GM12878 (cell line): Measurements from ENCODE around the gene RNASEH2A. TPM values are rescaled to one million over a fixed set of nuclear protein-coding genes. Genes with fewer than 3 reads are reported as not detected.

Experiments used
- ATAC-seq: fragments of 200-7000 bp; cut with Tn5 transposase; 3 replicates; pipeline ENCODE4 v1.9.1; 2020; ENCODE audit warnings: mild to moderate bottlenecking, moderate library complexity
- BruUV-seq: library from RNA; stranded (reverse); fragments of 400-500 nt; replicated peaks from 2 replicates; lab custom pipeline; 2021; lab: Mats Ljungman, UMichigan
- CTCF ChIA-PET: fragments of 300-600 bp; sonication (Branson Sonifier 250); formaldehyde crosslinking; extraction: SDS; loops from one replicate; lab custom pipeline; 2021; ENCODE audit warnings: inconsistent platforms; lab: Yijun Ruan, JAX
- POLR2A ChIA-PET: fragments of 350-600 bp; formaldehyde crosslinking; extraction: SDS; loops from one replicate; lab custom pipeline; 2021; ENCODE audit warnings: inconsistent platforms; lab: Charles Lee
- RAD21 ChIA-PET: fragments of 300-600 bp; sonication (Branson Sonifier 250); formaldehyde crosslinking; loops from one replicate; lab custom pipeline; 2023; ENCODE audit warnings: antibody characterized with exemption; ENCODE audit not compliant: unreplicated experiment; lab: Charles Lee
- SMC1A ChIA-PET: fragments of 300-600 bp; sonication (Branson Sonifier 250); formaldehyde crosslinking; loops from one replicate; lab custom pipeline; 2023; ENCODE audit not compliant: unreplicated experiment, uncharacterized antibody; lab: Charles Lee
- DNase-seq: peaks from one replicate; pipeline ENCODE4 v3.0.0-alpha.2; 2011; ENCODE audit warnings: low read depth, low spot score
- FAIRE-seq: peaks from 3 replicates; lab custom pipeline; 2011; peaks lifted over from hg19 to GRCh38; lab: Jason Lieb, UNC
- H2AFZ ChIP-seq: 2 replicates; pipeline ENCODE4 v1.6.0; 2011; ENCODE audit warnings: low read depth, low read length, control low read depth; ENCODE audit not compliant: control insufficient read depth
- H3K27ac ChIP-seq: 2 replicates; pipeline ENCODE4 v1.5.1; 2011; ENCODE audit warnings: control low read depth; ENCODE audit not compliant: control insufficient read depth, insufficient read depth
- H3K27me3 ChIP-seq, 2 experiments: replicated peaks in 1 of 2; 2 replicates each; pipeline versions ENCODE4 v1.6.0 to v1.6.1; 2011; ENCODE audit warnings: low read length in 1 of 2; ENCODE audit not compliant: control insufficient read depth in 2 of 2, insufficient read depth in 2 of 2
- H3K36me3 ChIP-seq, 2 experiments: 2 replicates each; pipeline ENCODE4 v1.5.1; 2011; ENCODE audit warnings: low read length in 1 of 2; ENCODE audit not compliant: control insufficient read depth in 2 of 2, insufficient read depth in 2 of 2
- H3K4me1 ChIP-seq: 2 replicates; pipeline ENCODE4 v1.6.1; 2011; ENCODE audit warnings: mild to moderate bottlenecking, low read length, moderate library complexity, mixed read lengths; ENCODE audit not compliant: control insufficient read depth, insufficient read depth
- H3K4me2 ChIP-seq: 2 replicates; pipeline ENCODE4 v1.6.0; 2011; ENCODE audit warnings: control low read depth; ENCODE audit not compliant: control insufficient read depth, insufficient read depth
- H3K4me3 ChIP-seq: fragments of 200-600 bp; sonication (generic); 2 replicates; pipeline ENCODE4 v1.5.1; 2016
- H3K79me2 ChIP-seq: 2 replicates; pipeline ENCODE4 v1.6.0; 2011; ENCODE audit warnings: low read length; ENCODE audit not compliant: control insufficient read depth, insufficient read depth
- H3K9ac ChIP-seq: 2 replicates; pipeline ENCODE4 v1.8.0; 2011; ENCODE audit warnings: low read length, control low read depth, mixed read lengths; ENCODE audit not compliant: control insufficient read depth, insufficient read depth
- H3K9me3 ChIP-seq: replicated peaks from 3 replicates; pipeline ENCODE4 v1.5.1; 2011; ENCODE audit warnings: mild to moderate bottlenecking, low read length; ENCODE audit not compliant: control insufficient read depth, insufficient read depth
- H4K20me1 ChIP-seq: 2 replicates; pipeline ENCODE4 v1.6.0; 2011; ENCODE audit not compliant: control insufficient read depth, insufficient read depth
- ASH2L ChIP-seq: fragments of 300-600, 200-600 bp; sonication (generic); IDR thresholded peaks from 2 replicates; pipeline ENCODE4 v1.6.1; 2017; ENCODE audit warnings: low read depth, mild to moderate bottlenecking, borderline replicate concordance
- CREM ChIP-seq: IDR thresholded peaks from 2 replicates; pipeline ENCODE4 v1.6.1; 2014; ENCODE audit warnings: antibody characterized with exemption, low read depth
- EZH2 ChIP-seq: IDR thresholded peaks from 2 replicates; pipeline ENCODE4 v1.6.1; 2012; ENCODE audit warnings: low read depth, mild to moderate bottlenecking, control low read depth, inconsistent platforms, low read length, borderline replicate concordance; ENCODE audit not compliant: control insufficient read depth
- HDGF ChIP-seq: fragments of 450-650 bp; IDR thresholded peaks from 2 replicates; pipeline ENCODE4 v1.6.1; 2016; ENCODE audit warnings: antibody characterized with exemption
- MEF2A ChIP-seq: IDR thresholded peaks from 2 replicates; pipeline ENCODE4 v1.6.1; 2011; ENCODE audit warnings: low read depth, mild to moderate bottlenecking, low read length, moderate library complexity; ENCODE audit not compliant: insufficient read depth
- MTA2 ChIP-seq: fragments of 450-650 bp; IDR thresholded peaks from 2 replicates; pipeline ENCODE4 v1.6.1; 2016; ENCODE audit warnings: low read depth, mild to moderate bottlenecking, moderate library complexity
- RFX5 ChIP-seq: IDR thresholded peaks from 2 replicates; pipeline ENCODE4 v1.6.1; 2011; ENCODE audit warnings: low read depth, low read length, improper control_type of control experiment
- TBL1XR1 ChIP-seq: IDR thresholded peaks from 2 replicates; pipeline ENCODE4 v1.6.1; 2012; ENCODE audit warnings: low read depth, low read length, improper control_type of control experiment
- ZNF217 ChIP-seq: fragments of 450-650 bp; IDR thresholded peaks from 2 replicates; pipeline ENCODE4 v1.6.1; 2017; ENCODE audit warnings: antibody characterized with exemption, mild to moderate bottlenecking
- WGBS: methylation state at CpG from one replicate; pipeline ENCODE4 v1.1.6; 2016; ENCODE audit warnings: low lambda C conversion rate; ENCODE audit not compliant: insufficient replicate concordance, insufficient coverage; ENCODE audit errors: missing lambda C conversion rate; 5-methylcytosine and 5-hydroxymethylcytosine counted together
- in situ Hi-C: fragments of 300-500 bp; cut with MboI; formaldehyde crosslinking; loops from 9 replicates; pipeline ENCODE4 v1.14.3; 2018; ENCODE audit warnings: mixed read lengths
- intact Hi-C: fragments of 100-400 bp; cut with micrococcal nuclease; formaldehyde crosslinking; loops from one replicate; pipeline ENCODE4 v1.14.2; 2022; ENCODE audit not compliant: unreplicated experiment
- polyA plus RNA-seq, 11 experiments: library from polyadenylated mRNA; depleted of rRNA in 4 of 11; unstranded in 6 of 11; stranded (reverse) in 5 of 11; fragments of >200 nt; fragmentation: Nextera tagmentation in 4 of 11; fragmentation: Illumina TruSeq in 1 of 11; extraction: Ambion mirVana in 4 of 11; extraction: Trizol in 1 of 11; gene quantifications; 1 replicate in 1 of 11; 2 replicates in 10 of 11; pipeline versions ENCODE4 v1.2.1 to v1.2.3, GENCODE V29; 2011 to 2016; ENCODE audit warnings: inconsistent platforms in 2 of 11, missing spikeins in 2 of 11, low read depth in 1 of 11
- total RNA-seq, 4 experiments: library from RNA; depleted of rRNA in 3 of 4; stranded (reverse); fragments of >200 nt in 3 of 4; fragmentation: Illumina TruSeq in 1 of 4; extraction: Trizol in 1 of 4; gene quantifications; 2 replicates each; pipeline versions ENCODE4 v1.2.1 to v1.2.3, GENCODE V29; 2013 to 2021
- TF ChIP-seq, protein P1 (sequence below): fragments of 450-650 bp; IDR thresholded peaks from 2 replicates; pipeline ENCODE4 v1.6.1; 2017; ENCODE audit warnings: low read depth, mild to moderate bottlenecking, moderate library complexity
- TF ChIP-seq, protein P2 (sequence below): IDR thresholded peaks from 2 replicates; pipeline ENCODE4 v1.6.1; 2012; ENCODE audit warnings: low read depth, low read length, improper control_type of control experiment
- TF ChIP-seq, protein P3 (sequence below): fragments of 450-650 bp; IDR thresholded peaks from 2 replicates; pipeline ENCODE4 v1.6.1; 2014; ENCODE audit warnings: mild to moderate bottlenecking
- TF ChIP-seq, protein P4 (sequence below): IDR thresholded peaks from 2 replicates; pipeline ENCODE4 v1.6.1; 2011; ENCODE audit warnings: mild to moderate bottlenecking, low read depth, low read length, moderate library complexity; ENCODE audit not compliant: insufficient replicate concordance

The RNASEH2A gene
- total and polyA plus RNA-seq, 10 of the 15 experiments (the other 5 are each of a cell fraction or from before 2014, with no cell fraction given), result 17.4 to 103 (median 40.4) TPM

DNA sequence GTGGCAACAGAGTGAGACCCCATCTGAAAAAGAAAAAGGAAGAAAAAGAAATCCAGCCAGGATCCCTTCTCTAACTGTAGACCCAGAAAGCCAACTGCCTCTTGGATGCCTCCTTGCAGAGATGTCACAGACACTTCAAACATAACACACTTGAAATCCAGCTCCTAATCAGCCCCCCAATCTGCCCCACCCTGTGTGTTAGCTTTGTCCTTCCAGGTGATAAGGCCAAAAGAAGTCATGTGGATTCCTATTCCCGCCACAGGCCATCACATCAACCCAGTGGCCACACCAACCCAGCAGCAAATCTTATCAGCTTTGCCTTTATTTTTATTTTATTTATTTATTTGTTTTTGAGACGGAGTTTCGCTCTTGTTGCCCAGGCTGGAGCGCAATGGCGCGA lies 46.7 kb upstream of the RNASEH2A start:
- POLR2A ChIA-PET, result no interaction called here
- peaks cover 0 to 2% of the 10 kb centered on the region in 2 experiments; a peak in 2 of 4 replicates for H3K27me3 ChIP-seq
- H2AFZ ChIP-seq, result no peak overlapping the region
- SMC1A ChIA-PET, result interaction anchor here (1.2 to 2.6 kb wide), 6 partner anchors 22 to 87 kb away, joined by 3 to 31 read pairs (median 4); partner anchors contain the start of gene GET3
- H3K9ac ChIP-seq, result no peak overlapping the region
- no peaks in the 10 kb centered on the region for H3K79me2 ChIP-seq
- H3K27ac ChIP-seq, result no peak overlapping the region
- no peaks in the 10 kb centered on the region for H3K36me3 ChIP-seq
- H3K9me3 ChIP-seq, result no peaks in the 10 kb centered on the region
- no peak for ATAC-seq
- TF ChIP-seq, protein P1, sequence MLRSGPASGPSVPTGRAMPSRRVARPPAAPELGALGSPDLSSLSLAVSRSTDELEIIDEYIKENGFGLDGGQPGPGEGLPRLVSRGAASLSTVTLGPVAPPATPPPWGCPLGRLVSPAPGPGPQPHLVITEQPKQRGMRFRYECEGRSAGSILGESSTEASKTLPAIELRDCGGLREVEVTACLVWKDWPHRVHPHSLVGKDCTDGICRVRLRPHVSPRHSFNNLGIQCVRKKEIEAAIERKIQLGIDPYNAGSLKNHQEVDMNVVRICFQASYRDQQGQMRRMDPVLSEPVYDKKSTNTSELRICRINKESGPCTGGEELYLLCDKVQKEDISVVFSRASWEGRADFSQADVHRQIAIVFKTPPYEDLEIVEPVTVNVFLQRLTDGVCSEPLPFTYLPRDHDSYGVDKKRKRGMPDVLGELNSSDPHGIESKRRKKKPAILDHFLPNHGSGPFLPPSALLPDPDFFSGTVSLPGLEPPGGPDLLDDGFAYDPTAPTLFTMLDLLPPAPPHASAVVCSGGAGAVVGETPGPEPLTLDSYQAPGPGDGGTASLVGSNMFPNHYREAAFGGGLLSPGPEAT, result no peak
- TF ChIP-seq RFX5 (no peak), ASH2L (no peak), TBL1XR1 (no peak), CREM (no peak), ZNF217 (no peak), HDGF (no peak), MEF2A (no peak), EZH2 (no peak), MTA2 (no peak)
- TF ChIP-seq, protein P2, sequence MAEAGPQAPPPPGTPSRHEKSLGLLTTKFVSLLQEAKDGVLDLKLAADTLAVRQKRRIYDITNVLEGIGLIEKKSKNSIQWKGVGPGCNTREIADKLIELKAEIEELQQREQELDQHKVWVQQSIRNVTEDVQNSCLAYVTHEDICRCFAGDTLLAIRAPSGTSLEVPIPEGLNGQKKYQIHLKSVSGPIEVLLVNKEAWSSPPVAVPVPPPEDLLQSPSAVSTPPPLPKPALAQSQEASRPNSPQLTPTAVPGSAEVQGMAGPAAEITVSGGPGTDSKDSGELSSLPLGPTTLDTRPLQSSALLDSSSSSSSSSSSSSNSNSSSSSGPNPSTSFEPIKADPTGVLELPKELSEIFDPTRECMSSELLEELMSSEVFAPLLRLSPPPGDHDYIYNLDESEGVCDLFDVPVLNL, result no peak
- TF ChIP-seq, protein P3, sequence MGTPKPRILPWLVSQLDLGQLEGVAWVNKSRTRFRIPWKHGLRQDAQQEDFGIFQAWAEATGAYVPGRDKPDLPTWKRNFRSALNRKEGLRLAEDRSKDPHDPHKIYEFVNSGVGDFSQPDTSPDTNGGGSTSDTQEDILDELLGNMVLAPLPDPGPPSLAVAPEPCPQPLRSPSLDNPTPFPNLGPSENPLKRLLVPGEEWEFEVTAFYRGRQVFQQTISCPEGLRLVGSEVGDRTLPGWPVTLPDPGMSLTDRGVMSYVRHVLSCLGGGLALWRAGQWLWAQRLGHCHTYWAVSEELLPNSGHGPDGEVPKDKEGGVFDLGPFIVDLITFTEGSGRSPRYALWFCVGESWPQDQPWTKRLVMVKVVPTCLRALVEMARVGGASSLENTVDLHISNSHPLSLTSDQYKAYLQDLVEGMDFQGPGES, result no peak
- TF ChIP-seq, protein P4, sequence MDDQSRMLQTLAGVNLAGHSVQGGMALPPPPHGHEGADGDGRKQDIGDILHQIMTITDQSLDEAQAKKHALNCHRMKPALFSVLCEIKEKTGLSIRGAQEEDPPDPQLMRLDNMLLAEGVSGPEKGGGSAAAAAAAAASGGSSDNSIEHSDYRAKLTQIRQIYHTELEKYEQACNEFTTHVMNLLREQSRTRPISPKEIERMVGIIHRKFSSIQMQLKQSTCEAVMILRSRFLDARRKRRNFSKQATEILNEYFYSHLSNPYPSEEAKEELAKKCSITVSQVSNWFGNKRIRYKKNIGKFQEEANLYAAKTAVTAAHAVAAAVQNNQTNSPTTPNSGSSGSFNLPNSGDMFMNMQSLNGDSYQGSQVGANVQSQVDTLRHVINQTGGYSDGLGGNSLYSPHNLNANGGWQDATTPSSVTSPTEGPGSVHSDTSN, result no peak
- in situ Hi-C loops (loop anchor here (5.0 kb wide), 1 partner anchor 38 kb away; no protein-coding TSS in a partner anchor), intact Hi-C loops (loop anchor here (1.0 to 5.0 kb wide), 3 partner anchors 37 to 197 kb away; no protein-coding TSS in a partner anchor)
- no peak overlapping the region for H3K4me3 ChIP-seq
- RAD21 ChIA-PET, result interaction anchor here (1.2 to 9.0 kb wide), 7 partner anchors 17 to 88 kb away, joined by 3 to 76 read pairs (median 7); partner anchors contain the start of gene TNPO2
- 71% methylated on average over 6 of the region's 6 CpGs for WGBS
- H4K20me1 ChIP-seq, result no peaks in the 10 kb centered on the region
- BruUV-seq, result no TSS peak
- CTCF ChIA-PET, result interaction anchor here (0.6 to 17.0 kb wide), 26 partner anchors 9 to 206 kb away, joined by 3 to 426 read pairs (median 4); partner anchors contain the start of genes DHPS, GCDH, GET3 and HOOK2
- no peaks in the 10 kb centered on the region for H3K4me1 ChIP-seq
- no peak for DNase-seq
- H3K4me2 ChIP-seq, result no peak overlapping the region
- no peak for FAIRE-seq
